Measurements from ENCODE around the gene SCYL3.
A peak's percentile ranks its signal among the peaks of the same experiment; 100 is the strongest.
"Not testable (repeated sequence)": the region's sequence is repeated elsewhere in the genome, so short reads cannot be mapped to it uniquely, and the experiment has no call there.

SCYL3 gene

GRCh38 chr1:169869426-169869825 is 24.3 kb downstream of the SCYL3 start:
- no peak for DNase-seq

GRCh38 chr1:169868978-169869377 is 24.7 kb downstream of the SCYL3 start:
- no peak for DNase-seq

- peak; percentile 48 for DNase-seq
Measured at GRCh38 chr1:169867012-169867675, 26.6 kb downstream of the SCYL3 start.

GRCh38 chr1:169866577-169866976 is 27.1 kb downstream of the SCYL3 start:
- no peak for DNase-seq

DNA sequence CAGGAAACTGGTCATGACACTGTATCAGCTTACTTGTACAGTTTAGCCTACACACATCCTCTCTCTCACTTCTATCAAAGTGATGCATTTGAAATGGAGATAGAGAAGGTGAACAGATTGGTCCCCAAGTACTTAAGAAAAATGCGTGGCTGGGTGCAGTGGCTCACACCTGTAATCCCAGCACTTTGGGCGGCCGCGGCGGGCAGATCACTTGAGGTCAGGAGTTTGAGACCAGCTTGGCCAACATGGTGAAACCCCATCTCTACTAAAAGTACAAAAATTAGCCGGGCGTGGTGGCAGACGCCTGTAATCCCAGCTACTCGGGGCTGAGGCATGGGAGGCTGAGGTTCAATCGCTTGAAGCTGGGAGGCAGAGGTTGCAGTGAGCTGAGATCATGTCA is 29.2 kb downstream of the SCYL3 start:
- not testable (repeated sequence) for DNase-seq

DNA sequence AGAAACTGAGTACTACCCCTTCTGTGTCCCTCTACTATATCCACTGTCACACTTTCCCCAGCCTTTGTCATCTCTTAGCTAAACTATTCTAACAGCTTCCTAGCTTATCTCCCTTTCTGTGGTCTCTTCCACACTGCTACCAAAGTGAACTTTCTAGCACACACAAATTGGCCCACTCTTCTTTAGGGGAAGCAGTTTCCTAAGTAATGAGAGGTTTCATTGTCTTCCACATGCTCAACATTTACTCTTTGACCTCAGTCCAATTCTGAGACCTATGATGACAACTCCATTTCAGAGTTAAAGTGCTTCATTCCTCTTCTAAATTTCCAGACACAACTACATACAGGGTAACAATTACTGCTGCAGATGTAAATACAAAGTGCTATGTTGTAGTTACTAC is 32.9 kb downstream of the SCYL3 start:
- DNase-seq = no peak

GRCh38 chr1:169860187-169860586 is 33.5 kb downstream of the SCYL3 start:
- DNase-seq = no peak

- no peak for DNase-seq
Measured at GRCh38 chr1:169859001-169859400, 34.7 kb downstream of the SCYL3 start.

- DNase-seq = no peak
Measured at GRCh38 chr1:169858467-169858866, 35.2 kb downstream of the SCYL3 start.

GRCh38 chr1:169853341-169853740 is 40.4 kb downstream of the SCYL3 start:
- DNase-seq = no peak

- no peak for DNase-seq
Measured at GRCh38 chr1:169849346-169850022, 44.2 kb downstream of the SCYL3 start.

DNA sequence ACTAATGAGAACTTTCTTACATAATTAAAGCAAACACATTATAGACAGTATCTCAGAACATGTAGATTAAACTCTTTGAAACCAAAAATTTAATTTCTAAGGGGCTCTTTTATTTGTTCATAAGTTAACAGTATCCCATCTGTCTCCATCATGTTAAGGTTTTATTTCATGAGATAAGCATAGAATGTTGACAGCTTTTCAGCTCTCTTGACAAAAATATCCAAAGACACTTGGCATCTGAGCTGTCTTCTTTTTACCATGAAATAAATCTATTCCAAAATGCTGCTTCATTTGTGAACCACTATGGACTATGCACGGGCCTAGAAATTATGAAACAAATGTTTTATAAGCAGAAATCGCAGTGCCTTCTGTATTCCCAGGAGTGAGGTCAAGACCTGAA is 45.2 kb downstream of the SCYL3 start:
- no peak for DNase-seq

DNA sequence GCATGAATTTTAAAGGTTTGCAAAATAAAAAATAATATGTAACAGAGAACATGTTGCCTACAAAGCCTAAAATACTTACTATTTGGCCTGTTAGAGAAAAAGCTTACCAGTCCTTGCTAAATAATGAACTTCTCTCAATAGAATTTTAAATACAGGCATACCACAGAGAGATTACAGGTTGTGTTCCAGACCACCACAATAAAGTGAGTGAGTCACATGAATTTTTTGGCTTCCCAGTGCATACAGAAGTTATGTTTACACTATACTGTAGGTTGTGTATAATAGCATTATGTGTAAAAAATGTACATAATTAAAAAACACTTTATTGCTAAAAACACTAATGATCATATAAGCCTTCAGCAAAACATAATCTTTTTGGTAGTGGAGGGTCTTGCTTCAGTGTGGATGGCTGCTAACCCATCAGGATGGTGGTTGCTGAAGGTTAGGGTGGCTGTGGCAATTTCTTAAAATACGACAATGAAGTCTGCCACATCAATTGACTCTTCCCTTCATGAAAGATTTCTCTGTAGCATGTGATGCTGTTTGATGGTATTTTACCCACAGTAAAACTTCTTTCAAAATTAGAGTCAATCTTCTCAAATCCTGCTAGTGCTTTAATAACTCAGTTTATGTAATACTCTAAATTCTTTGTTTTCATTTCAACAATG is 48.6 kb downstream of the SCYL3 start:
- DNase-seq = peak; percentile 4

DNA sequence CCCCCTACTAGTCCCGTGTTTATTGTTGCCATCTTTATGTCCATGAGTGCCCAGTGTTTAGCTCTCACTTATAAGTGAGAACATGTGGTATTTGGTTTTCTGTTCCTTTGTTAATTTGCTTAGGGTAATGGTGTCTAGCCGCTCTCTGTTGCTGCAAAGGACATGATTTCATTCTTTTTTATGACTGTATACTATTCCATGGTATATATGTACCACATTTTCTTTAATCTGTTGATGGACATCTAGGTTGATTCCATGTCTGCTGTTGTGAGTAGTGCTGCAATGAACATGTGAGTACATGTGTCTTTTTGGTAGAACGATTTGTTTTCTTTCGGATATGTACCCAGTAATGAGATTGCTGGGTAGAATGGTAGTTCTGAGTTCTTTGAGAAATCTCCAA is 54.8 kb downstream of the SCYL3 start:
- DNase-seq = no peak

GRCh38 chr1:169836198-169836597 is 57.5 kb downstream of the SCYL3 start:
- DNase-seq = no peak

- no peak for DNase-seq
Measured at GRCh38 chr1:169835647-169836046, 58.0 kb downstream of the SCYL3 start.

DNA sequence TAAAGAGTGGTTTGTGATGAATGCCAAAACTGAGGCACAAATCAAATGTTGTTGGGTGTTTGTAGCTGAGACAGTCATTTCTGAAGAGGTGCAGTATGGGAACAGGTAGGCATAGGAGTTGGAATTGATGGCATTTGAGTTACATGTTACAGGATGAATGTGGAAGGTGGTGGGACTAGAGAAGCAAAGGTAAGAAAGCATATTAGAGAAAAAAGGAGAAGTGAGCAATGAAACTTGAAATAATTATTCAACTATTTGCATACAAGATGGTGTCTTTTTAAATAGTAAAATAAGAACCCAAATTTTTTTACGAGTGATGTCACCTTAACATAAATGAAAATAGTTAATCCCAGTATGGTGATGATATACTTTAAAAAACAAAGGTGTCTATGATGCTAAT is 58.8 kb downstream of the SCYL3 start:
- no peak for DNase-seq

DNA sequence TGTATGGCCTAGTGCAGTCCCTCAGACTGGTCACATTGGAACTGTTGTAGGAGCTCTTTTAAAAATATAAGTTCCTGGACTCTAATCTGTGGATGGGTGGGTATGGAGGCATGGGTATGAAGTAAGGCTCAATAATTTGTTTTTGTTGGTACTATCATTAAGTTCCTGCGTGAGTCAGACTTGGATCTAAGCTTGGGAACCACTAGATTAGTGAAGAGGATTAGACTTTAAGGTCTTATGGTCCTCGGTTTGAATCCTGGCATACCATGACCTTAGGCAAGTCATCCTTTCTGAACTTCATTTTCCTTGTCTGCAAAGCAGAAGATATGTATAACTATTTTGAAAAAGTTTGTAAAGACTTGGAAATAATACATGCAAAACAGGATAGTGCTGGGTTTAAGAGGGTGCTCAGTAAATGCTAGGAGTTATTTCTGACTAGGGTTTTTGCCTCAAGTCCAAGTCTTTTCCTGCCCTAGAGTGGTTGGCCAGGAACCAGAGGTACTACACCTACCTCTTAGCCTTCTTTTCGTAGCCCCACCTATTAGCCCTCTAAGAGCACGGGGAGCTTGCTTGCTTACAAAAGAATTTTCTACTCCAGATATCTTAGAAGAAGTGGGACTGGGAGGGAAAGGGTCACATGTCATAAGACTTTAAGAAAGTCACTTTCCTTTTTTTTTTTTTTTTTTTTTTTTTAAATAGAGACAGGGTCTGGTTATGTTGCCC is 60.4 kb downstream of the SCYL3 start:
- no peak for DNase-seq

DNA sequence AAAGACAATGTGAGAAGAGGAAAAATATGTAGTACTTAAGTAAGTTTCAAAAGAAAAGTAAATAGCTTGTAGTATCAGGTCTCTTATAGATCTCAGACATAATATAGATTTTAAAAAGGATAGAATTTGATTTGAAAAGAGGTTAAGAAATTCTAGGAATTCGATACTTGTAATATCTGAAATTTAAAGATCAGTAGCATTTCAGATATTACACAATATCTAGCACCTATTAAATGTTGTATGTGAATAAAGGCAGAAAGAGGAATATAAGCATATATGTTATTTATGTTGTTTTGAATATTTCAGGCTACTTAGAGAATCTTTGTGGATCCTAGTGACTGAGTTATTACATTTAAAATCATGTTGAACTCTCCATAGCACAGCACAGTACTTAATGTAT is 64.0 kb downstream of the SCYL3 start:
- no peak for DNase-seq

- DNase-seq = no peak
Measured at GRCh38 chr1:169824153-169824552, 69.5 kb downstream of the SCYL3 start.

DNA sequence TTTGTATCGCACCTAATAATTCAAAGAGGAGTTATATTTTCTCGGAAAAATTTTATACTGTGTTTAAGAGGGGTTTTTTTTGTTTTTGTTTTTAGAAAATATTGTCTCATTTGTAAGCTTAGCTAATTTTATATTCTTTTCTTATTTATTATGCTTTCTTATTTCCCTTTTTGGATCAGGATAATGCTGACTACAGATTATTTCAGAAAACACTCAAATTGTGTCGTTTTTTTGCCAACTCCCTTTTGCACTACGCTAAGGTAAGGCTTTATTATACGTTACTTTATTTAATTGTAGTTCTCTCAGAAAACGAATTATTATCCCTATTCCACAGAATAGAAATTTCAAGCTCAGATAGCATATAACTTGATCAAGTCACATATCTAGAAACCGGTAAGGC is 72.2 kb downstream of the SCYL3 start:
- DNase-seq = no peak

- DNase-seq = no peak
Measured at GRCh38 chr1:169816617-169817016, 77.1 kb downstream of the SCYL3 start.

- no peak for DNase-seq
Measured at GRCh38 chr1:169814265-169814664, 79.4 kb downstream of the SCYL3 start.

Measured in fibroblast of skin of abdomen (primary cell).